ENCODE data around the gene BICC1.

The BICC1 gene

GRCh38 chr10:58741673-58742072 is 229.0 kb downstream of the BICC1 start:
- no peak for DNase-seq

GRCh38 chr10:58742141-58742540 is 229.5 kb downstream of the BICC1 start:
- DNase-seq = no peak

GRCh38 chr10:58743466-58744115 is 230.9 kb downstream of the BICC1 start:
- no peak for DNase-seq

- no peak for DNase-seq
Observed at GRCh38 chr10:58746474-58747185, 234.0 kb downstream of the BICC1 start.

- DNase-seq = no peak
Observed at GRCh38 chr10:58747687-58748086, 235.0 kb downstream of the BICC1 start.

- no peak for DNase-seq
Observed at GRCh38 chr10:58752665-58753064, 240.0 kb downstream of the BICC1 start.

GRCh38 chr10:58753425-58753824 is 240.8 kb downstream of the BICC1 start:
- DNase-seq = no peak

- DNase-seq = no peak
Observed at GRCh38 chr10:58754469-58755339, 242.0 kb downstream of the BICC1 start.

GRCh38 chr10:58755340-58755610 is 242.6 kb downstream of the BICC1 start:
- no peak for DNase-seq

- DNase-seq = no peak
Observed at GRCh38 chr10:58755677-58756076, 243.0 kb downstream of the BICC1 start.

GRCh38 chr10:58756130-58756719 is 243.6 kb downstream of the BICC1 start:
- DNase-seq = no peak

GRCh38 chr10:58757352-58758065 is 244.8 kb downstream of the BICC1 start:
- DNase-seq = no peak

GRCh38 chr10:58758321-58758720 is 245.6 kb downstream of the BICC1 start:
- DNase-seq = no peak

- no peak for DNase-seq
Observed at GRCh38 chr10:58764087-58764747, 251.5 kb downstream of the BICC1 start.

- DNase-seq = no peak
Observed at GRCh38 chr10:58765910-58766309, 253.2 kb downstream of the BICC1 start.

GRCh38 chr10:58767652-58768051 is 255.0 kb downstream of the BICC1 start:
- no peak for DNase-seq

GRCh38 chr10:58771863-58772262 is 259.2 kb downstream of the BICC1 start:
- no peak for DNase-seq

- no peak for DNase-seq
Observed at GRCh38 chr10:58772758-58773157, 260.1 kb downstream of the BICC1 start.

GRCh38 chr10:58773341-58773740 is 260.7 kb downstream of the BICC1 start:
- DNase-seq = no peak

GRCh38 chr10:58773944-58774343 is 261.3 kb downstream of the BICC1 start:
- no peak for DNase-seq

All from nucleus accumbens (tissue), 56 donors.